Smooth muscle cell (in vitro differentiated cells): ENCODE measurements around the gene MFAP4. TPM values are rescaled to one million over a fixed set of nuclear protein-coding genes. Genes with fewer than 3 reads are reported as not detected.

Source experiments
- DNase-seq: peaks from one replicate; lab custom pipeline; 2025; ENCODE audit not compliant: unreplicated experiment; lab: John Stamatoyannopoulos, UW
- H2AFZ ChIP-seq: fragments of 200-600 bp; sonication (generic); 2 replicates; pipeline ENCODE4 v1.6.0; 2016; ENCODE audit warnings: antibody characterized with exemption, low read depth, mild to moderate bottlenecking
- H3F3A ChIP-seq: fragments of 200-600 bp; sonication (generic); 2 replicates; pipeline ENCODE4 v1.6.0; 2017; ENCODE audit warnings: antibody characterized with exemption, low read depth
- H3K27ac ChIP-seq: fragments of 200-600 bp; sonication (generic); 2 replicates; pipeline ENCODE4 v1.5.1; 2016; ENCODE audit warnings: low read depth, mild to moderate bottlenecking
- H3K27me3 ChIP-seq: fragments of 200-600 bp; sonication (generic); 2 replicates; pipeline ENCODE4 v1.6.1; 2016; ENCODE audit warnings: low read depth, mild to moderate bottlenecking
- H3K36me3 ChIP-seq: fragments of 200-600 bp; sonication (generic); 2 replicates; pipeline ENCODE4 v1.5.1; 2016; ENCODE audit warnings: low read depth
- H3K4me1 ChIP-seq: fragments of 200-600 bp; sonication (generic); 2 replicates; pipeline ENCODE4 v1.5.1; 2016; ENCODE audit warnings: low read depth
- H3K4me2 ChIP-seq: fragments of 200-600 bp; sonication (generic); 2 replicates; pipeline ENCODE4 v1.6.0; 2016; ENCODE audit warnings: mild to moderate bottlenecking
- H3K4me3 ChIP-seq: fragments of 200-600 bp; sonication (generic); 2 replicates; pipeline ENCODE4 v1.5.1; 2016; ENCODE audit warnings: mild to moderate bottlenecking
- H3K79me2 ChIP-seq: fragments of 200-600 bp; sonication (generic); 2 replicates; pipeline ENCODE4 v1.6.0; 2016; ENCODE audit warnings: low read depth, mild to moderate bottlenecking
- H3K9ac ChIP-seq: fragments of 200-600 bp; sonication (generic); 2 replicates; pipeline ENCODE4 v1.6.0; 2016; ENCODE audit warnings: low read depth
- H3K9me3 ChIP-seq: fragments of 200-600 bp; sonication (generic); replicated peaks from 2 replicates; pipeline ENCODE4 v1.5.1; 2016; ENCODE audit warnings: low read depth
- H4K20me1 ChIP-seq: fragments of 200-600 bp; sonication (generic); 2 replicates; pipeline ENCODE4 v1.6.0; 2016; ENCODE audit warnings: low read depth
- WGBS: methylation state at CpG from one replicate; pipeline ENCODE4 v1.1.7; 2016; ENCODE audit warnings: low lambda C conversion rate; 5-methylcytosine and 5-hydroxymethylcytosine counted together
- polyA plus RNA-seq: library from polyadenylated mRNA; unstranded; fragments of >200 nt; fragmentation: Nextera tagmentation; extraction: Ambion mirVana; gene quantifications from 2 replicates; pipeline ENCODE4 v1.2.1, GENCODE V29; 2016
- total RNA-seq: library from RNA; depleted of rRNA; stranded (reverse); fragments of >200 nt; gene quantifications from 2 replicates; pipeline ENCODE4 v1.2.3, GENCODE V29; 2014
- TF ChIP-seq, protein P1 (sequence below): fragments of 200-600 bp; sonication (generic); IDR thresholded peaks from 2 replicates; pipeline ENCODE4 v1.5.1; 2017; ENCODE audit warnings: borderline replicate concordance, mild to moderate bottlenecking, antibody characterized with exemption; ENCODE audit not compliant: insufficient read depth, poor library complexity, severe bottlenecking

The MFAP4 gene
- total and polyA plus RNA-seq, 2 experiments from 2014 or later = 580 to 1,738 TPM

- H3K27ac ChIP-seq = no peak overlapping the region
- no peak overlapping the region for H2AFZ ChIP-seq
- peaks cover 10% of the 10 kb centered on the region for H3F3A ChIP-seq
- DNase-seq = no peak
- H3K9me3 ChIP-seq = no peaks in the 10 kb centered on the region
- no peak overlapping the region for H3K4me2 ChIP-seq
- H3K4me1 ChIP-seq = no peaks in the 10 kb centered on the region
- no peak overlapping the region for H3K9ac ChIP-seq
- TF ChIP-seq, protein P1, sequence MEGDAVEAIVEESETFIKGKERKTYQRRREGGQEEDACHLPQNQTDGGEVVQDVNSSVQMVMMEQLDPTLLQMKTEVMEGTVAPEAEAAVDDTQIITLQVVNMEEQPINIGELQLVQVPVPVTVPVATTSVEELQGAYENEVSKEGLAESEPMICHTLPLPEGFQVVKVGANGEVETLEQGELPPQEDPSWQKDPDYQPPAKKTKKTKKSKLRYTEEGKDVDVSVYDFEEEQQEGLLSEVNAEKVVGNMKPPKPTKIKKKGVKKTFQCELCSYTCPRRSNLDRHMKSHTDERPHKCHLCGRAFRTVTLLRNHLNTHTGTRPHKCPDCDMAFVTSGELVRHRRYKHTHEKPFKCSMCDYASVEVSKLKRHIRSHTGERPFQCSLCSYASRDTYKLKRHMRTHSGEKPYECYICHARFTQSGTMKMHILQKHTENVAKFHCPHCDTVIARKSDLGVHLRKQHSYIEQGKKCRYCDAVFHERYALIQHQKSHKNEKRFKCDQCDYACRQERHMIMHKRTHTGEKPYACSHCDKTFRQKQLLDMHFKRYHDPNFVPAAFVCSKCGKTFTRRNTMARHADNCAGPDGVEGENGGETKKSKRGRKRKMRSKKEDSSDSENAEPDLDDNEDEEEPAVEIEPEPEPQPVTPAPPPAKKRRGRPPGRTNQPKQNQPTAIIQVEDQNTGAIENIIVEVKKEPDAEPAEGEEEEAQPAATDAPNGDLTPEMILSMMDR = no peak
- no peaks in the 10 kb centered on the region for H3K79me2 ChIP-seq
- WGBS = 88% methylated on average over 1 of the region's 1 CpG
- no peaks in the 10 kb centered on the region for H3K36me3 ChIP-seq
- no peak overlapping the region for H3K4me3 ChIP-seq
- H4K20me1 ChIP-seq = no peaks in the 10 kb centered on the region
- no peaks in the 10 kb centered on the region for H3K27me3 ChIP-seq
These were observed 17.3 kb upstream of the MFAP4 start for GRCh38 chr17:19404264-19404663.

DNA sequence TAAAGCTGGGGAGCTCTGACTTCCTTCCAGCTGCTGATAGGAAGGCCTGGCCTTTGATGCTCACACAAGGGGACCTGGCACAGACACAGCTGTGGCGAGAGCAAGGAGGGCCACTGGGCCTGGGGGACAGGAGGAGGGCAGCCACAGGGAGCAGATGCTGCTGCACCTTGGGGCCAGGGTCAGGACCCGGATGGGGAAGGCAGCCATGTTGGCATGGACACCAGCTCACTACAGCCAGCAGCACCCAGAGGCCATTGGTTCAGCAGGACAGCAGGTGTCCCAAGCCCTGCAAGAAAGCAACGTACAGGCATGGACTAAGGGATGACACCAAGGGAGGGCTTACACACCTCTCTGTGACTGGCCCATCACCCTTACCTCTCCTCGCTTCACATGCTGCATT lies 16.0 kb upstream of the MFAP4 start:
- H3K27me3 ChIP-seq = no peaks in the 10 kb centered on the region
- no peak overlapping the region for H3K4me2 ChIP-seq
- no peaks in the 10 kb centered on the region for H4K20me1 ChIP-seq
- H3K9me3 ChIP-seq = no peaks in the 10 kb centered on the region
- peaks cover 17% of the 10 kb centered on the region for H3F3A ChIP-seq
- no peak overlapping the region for H3K27ac ChIP-seq
- no peak for DNase-seq
- H3K9ac ChIP-seq = no peak overlapping the region
- H3K36me3 ChIP-seq = no peaks in the 10 kb centered on the region
- WGBS = 100% methylated on average over 4 of the region's 4 CpGs
- H3K4me3 ChIP-seq = no peak overlapping the region
- H3K79me2 ChIP-seq = no peaks in the 10 kb centered on the region
- peaks cover 2% of the 10 kb centered on the region for H3K4me1 ChIP-seq
- H2AFZ ChIP-seq = no peak overlapping the region
- TF ChIP-seq, protein P1 = no peak

- no peaks in the 10 kb centered on the region for H3K9me3 ChIP-seq
- H3K27me3 ChIP-seq = no peaks in the 10 kb centered on the region
- H3K36me3 ChIP-seq = no peaks in the 10 kb centered on the region
- H3K27ac ChIP-seq = peak overlapping the region; percentile 33
- H4K20me1 ChIP-seq = no peaks in the 10 kb centered on the region
- H2AFZ ChIP-seq = no peak overlapping the region
- peak overlapping the region; percentile 36 for H3K4me2 ChIP-seq
- TF ChIP-seq, protein P1 = no peak
- H3K9ac ChIP-seq = no peak overlapping the region
- WGBS = 26% methylated on average over 1 of the region's 1 CpG
- no peak for DNase-seq
- H3K4me1 ChIP-seq = peaks cover 7% of the 10 kb centered on the region
- H3K79me2 ChIP-seq = no peaks in the 10 kb centered on the region
- H3F3A ChIP-seq = peaks cover 17% of the 10 kb centered on the region
- no peak overlapping the region for H3K4me3 ChIP-seq
These were observed 15.2 kb upstream of the MFAP4 start for GRCh38 chr17:19402171-19402570.

GRCh38 chr17:19401321-19402010 lies 14.5 kb upstream of the MFAP4 start:
- Histone ChIP-seq H3K79me2 (no peaks in the 10 kb centered on the region), H3K4me1 (peaks cover 7% of the 10 kb centered on the region), H3K4me2 (peak overlapping the region; percentile 36), H4K20me1 (no peaks in the 10 kb centered on the region), H2AFZ (no peak overlapping the region), H3K9ac (no peak overlapping the region), H3K4me3 (no peak overlapping the region), H3K27ac (peak overlapping the region; percentile 33), H3F3A (peaks cover 17% of the 10 kb centered on the region), H3K9me3 (no peaks in the 10 kb centered on the region), H3K36me3 (no peaks in the 10 kb centered on the region), H3K27me3 (no peaks in the 10 kb centered on the region)
- WGBS = 67% methylated on average over 8 of the region's 8 CpGs
- TF ChIP-seq, protein P1 = no peak
- no peak for DNase-seq
